ENCODE results near the gene TK2. TPM values are rescaled to one million over a fixed set of nuclear protein-coding genes. Genes with fewer than 3 reads are reported as not detected.

Gene TK2
- total and polyA plus RNA-seq, 8 donors: 31.4 to 41.2 (median 34.8) TPM

DNA sequence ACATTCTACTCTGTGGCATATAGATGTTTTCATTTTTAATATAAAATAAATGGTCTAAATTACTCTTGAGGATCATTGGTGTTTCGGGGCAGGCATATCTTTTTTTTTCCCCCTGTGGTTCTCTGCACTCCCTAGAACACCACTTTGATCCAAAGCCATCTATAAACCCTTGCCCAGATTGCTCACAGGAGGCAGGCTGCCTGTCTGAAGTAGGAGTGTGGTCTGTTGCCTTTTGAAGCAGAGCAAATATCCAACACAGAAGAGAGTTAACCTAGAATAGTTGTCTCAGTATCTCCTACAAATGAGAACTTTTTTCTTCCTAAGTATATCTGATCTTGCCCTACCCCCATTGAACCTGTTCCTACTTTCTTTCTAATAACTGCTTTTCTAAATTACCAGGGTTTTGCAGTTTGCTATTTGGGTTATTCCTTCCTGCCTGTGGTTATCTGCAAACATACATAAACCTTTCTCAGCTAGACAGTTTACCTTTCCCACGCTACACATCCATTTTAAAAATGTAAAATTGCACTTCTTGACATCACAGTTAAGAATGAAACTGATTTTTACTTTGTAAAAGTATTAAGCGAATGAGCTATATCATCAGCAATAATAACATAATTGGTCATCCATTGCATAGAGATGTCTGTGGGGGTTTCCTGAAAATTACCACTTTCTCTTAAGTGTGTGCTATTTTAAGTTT lies 11.6 kb upstream of the TK2 start:
- ATAC-seq (no peak), DNase-seq (no peak)
- Histone ChIP-seq H3K27me3 (no peaks in the 10 kb centered on the region), H3K4me1 (peaks cover 0 to 34% of the 10 kb centered on the region in 2 donors), H3K4me3 (no peak overlapping the region), H3K9me3 (no peaks in the 10 kb centered on the region), H3K36me3 (peaks cover 0 to 75% of the 10 kb centered on the region in 2 donors), H3K27ac (peak overlapping the region in 1 of 2 donors; percentile 33)
- intact Hi-C loops (cut with DNase I): no loop called here
- TF ChIP-seq, protein P1, sequence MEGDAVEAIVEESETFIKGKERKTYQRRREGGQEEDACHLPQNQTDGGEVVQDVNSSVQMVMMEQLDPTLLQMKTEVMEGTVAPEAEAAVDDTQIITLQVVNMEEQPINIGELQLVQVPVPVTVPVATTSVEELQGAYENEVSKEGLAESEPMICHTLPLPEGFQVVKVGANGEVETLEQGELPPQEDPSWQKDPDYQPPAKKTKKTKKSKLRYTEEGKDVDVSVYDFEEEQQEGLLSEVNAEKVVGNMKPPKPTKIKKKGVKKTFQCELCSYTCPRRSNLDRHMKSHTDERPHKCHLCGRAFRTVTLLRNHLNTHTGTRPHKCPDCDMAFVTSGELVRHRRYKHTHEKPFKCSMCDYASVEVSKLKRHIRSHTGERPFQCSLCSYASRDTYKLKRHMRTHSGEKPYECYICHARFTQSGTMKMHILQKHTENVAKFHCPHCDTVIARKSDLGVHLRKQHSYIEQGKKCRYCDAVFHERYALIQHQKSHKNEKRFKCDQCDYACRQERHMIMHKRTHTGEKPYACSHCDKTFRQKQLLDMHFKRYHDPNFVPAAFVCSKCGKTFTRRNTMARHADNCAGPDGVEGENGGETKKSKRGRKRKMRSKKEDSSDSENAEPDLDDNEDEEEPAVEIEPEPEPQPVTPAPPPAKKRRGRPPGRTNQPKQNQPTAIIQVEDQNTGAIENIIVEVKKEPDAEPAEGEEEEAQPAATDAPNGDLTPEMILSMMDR (IDR thresholded peaks at IDR 0.05): no peak

DNA sequence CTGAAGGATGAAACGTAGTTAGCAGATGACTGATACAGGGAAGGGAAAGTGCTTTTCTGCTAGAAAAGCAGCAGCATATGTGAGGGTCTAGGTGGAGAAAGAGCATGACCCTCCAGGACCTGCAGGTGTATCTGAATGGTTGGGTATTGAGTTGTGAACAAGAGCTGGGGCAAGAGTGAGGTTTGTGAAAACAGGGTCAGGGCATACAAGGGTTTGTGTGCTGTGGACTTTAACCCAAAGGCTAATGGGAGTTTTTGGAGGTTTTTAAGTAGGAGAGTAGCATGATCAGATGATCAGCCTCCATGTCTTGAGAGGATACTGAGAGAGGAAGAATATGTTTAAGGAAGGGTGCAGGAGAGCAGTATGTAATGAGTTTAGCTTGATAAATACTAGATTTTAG lies 10.2 kb upstream of the TK2 start:
- H3K27me3 ChIP-seq: no peaks in the 10 kb centered on the region
- no peak for DNase-seq
- H3K27ac ChIP-seq: no peak overlapping the region
- intact Hi-C loops (cut with DNase I): no loop called here
- no peak for ATAC-seq
- peaks cover 0 to 61% of the 10 kb centered on the region in 2 donors for H3K36me3 ChIP-seq
- TF ChIP-seq, protein P1 (IDR thresholded peaks at IDR 0.05): no peak
- H3K4me3 ChIP-seq: no peak overlapping the region
- no peaks in the 10 kb centered on the region for H3K9me3 ChIP-seq
- H3K4me1 ChIP-seq: peaks cover 0 to 48% of the 10 kb centered on the region in 2 donors

DNA sequence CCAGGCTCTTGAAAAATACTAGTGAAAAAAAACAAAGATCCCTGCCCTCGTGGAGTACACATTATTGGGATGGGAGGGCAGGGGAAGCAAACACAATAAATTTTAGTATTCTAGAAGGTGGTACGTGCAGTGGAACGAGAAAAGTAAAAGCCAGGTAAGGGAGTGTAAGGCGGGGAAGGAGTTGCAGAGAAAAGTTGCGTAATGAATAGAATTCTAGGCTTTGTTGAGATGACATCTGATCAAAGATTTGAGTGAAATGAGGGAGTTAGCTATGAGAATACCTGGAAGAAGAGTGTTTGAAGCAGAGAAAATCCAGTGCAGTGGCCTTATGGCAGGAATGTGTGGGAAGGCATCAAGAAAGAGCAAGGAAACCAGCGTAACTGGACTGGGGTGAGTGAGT lies 4.6 kb upstream of the TK2 start:
- H3K4me1 ChIP-seq: peaks cover 24 to 77% of the 10 kb centered on the region in 2 donors
- no peaks in the 10 kb centered on the region for H3K27me3 ChIP-seq
- peaks cover 0 to 25% of the 10 kb centered on the region in 2 donors for H3K36me3 ChIP-seq
- intact Hi-C loops (cut with DNase I): no loop called here
- peak overlapping the region in 1 of 2 donors; percentile 98 for H3K27ac ChIP-seq
- ATAC-seq: no peak
- TF ChIP-seq, protein P1 (IDR thresholded peaks at IDR 0.05): no peak
- no peaks in the 10 kb centered on the region for H3K9me3 ChIP-seq
- no peak for DNase-seq
- peak overlapping the region in 1 of 2 donors; percentile 91 for H3K4me3 ChIP-seq

DNA sequence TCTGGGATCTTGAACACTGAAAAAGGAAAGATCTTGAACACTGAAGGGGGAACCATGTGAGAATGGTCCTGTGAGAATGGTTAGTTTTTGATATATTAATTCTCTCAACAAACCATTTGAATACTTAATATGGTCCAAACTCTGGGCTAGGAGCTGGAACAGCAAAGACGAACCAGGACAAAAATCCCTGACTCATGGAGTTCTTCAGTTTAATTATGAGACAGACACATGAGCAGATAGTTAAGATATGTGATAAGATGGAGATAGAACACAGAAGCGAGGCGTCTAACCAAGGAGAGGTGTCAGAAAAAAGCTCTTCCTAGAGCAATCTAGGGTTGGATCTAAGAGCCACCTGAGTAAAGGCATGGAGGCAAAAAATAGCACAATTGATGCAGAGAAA lies 4.1 kb upstream of the TK2 start:
- ATAC-seq (no peak), DNase-seq (no peak)
- Histone ChIP-seq H3K4me3 (peak overlapping the region in 1 of 2 donors; percentile 91), H3K36me3 (peaks cover 0 to 20% of the 10 kb centered on the region in 2 donors), H3K27ac (peak overlapping the region in 1 of 2 donors; percentile 98), H3K9me3 (no peaks in the 10 kb centered on the region), H3K27me3 (no peaks in the 10 kb centered on the region), H3K4me1 (peaks cover 24 to 82% of the 10 kb centered on the region in 2 donors)
- TF ChIP-seq, protein P1 (IDR thresholded peaks at IDR 0.05): no peak
- intact Hi-C loops (cut with DNase I): no loop called here

DNA sequence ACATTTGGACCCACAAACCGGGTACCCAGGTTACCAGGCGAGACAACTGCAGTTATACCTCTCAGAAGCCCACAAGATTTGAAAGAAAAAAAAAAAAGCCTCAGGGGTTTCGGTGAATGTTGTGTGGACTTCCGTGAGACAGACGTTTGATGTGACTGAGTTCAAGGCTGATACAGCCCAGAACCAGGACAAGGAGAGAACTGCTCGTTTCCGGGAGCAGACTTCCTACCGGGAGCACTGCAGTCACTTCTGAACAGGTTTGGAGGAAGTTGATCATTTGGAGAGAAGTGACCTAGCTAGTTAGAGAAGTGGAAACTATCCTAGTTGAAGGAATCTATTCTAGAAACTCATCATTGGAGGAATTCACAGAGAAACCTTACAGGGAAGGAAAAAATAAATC lies 3.3 kb upstream of the TK2 start:
- Histone ChIP-seq H3K27ac (peak overlapping the region; percentile 96 to 98), H3K9me3 (no peaks in the 10 kb centered on the region), H3K27me3 (no peaks in the 10 kb centered on the region), H3K4me1 (peaks cover 24 to 88% of the 10 kb centered on the region in 2 donors), H3K36me3 (peaks cover 0 to 12% of the 10 kb centered on the region in 2 donors), H3K4me3 (peak overlapping the region; percentile 77 to 91)
- TF ChIP-seq, protein P1 (IDR thresholded peaks at IDR 0.05): no peak
- peak; percentile 2 for ATAC-seq
- intact Hi-C loops (cut with DNase I): no loop called here
- peak in 1 of 4 donors; percentile 13 for DNase-seq

Measured in left lung (tissue), 10 donors.